Measurements from ENCODE around the gene CCN5.

Gene CCN5

DNA sequence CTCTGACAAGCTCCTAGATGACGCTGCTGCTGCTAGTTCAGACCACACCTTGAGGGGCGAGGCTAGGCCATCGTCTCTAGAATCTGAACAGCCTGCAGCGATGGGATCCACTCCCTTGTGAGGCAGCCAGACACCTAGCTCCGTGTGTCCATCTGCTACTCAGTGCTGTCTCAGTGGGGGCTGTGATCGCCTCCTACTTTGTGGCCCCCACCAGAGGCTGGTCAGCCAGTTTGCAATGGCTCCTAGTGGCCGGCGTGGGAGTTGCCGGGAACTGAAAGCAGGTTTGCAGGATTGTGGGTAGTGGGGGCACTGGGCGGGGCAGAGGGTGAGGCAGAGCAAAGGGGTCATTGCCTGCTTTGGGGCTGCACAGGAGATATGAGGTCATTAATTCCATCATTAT is 2.8 kb downstream of the CCN5 start:
- no peak for DNase-seq

DNA sequence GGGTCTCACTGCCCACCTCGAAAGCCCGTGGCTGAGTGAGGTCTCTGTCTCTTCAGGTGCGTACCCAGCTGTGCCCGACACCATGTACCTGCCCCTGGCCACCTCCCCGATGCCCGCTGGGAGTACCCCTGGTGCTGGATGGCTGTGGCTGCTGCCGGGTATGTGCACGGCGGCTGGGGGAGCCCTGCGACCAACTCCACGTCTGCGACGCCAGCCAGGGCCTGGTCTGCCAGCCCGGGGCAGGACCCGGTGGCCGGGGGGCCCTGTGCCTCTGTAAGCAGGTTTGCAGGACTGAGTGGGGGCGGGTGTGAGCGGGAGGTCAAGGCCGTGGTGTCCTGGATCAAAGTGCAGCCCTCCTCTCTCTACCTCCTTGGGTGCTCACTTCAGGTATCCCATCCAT is 4.7 kb downstream of the CCN5 start:
- DNase-seq = no peak

- no peak for DNase-seq
These were observed 5.4 kb downstream of the CCN5 start for GRCh38 chr20:44720621-44720996.

DNA sequence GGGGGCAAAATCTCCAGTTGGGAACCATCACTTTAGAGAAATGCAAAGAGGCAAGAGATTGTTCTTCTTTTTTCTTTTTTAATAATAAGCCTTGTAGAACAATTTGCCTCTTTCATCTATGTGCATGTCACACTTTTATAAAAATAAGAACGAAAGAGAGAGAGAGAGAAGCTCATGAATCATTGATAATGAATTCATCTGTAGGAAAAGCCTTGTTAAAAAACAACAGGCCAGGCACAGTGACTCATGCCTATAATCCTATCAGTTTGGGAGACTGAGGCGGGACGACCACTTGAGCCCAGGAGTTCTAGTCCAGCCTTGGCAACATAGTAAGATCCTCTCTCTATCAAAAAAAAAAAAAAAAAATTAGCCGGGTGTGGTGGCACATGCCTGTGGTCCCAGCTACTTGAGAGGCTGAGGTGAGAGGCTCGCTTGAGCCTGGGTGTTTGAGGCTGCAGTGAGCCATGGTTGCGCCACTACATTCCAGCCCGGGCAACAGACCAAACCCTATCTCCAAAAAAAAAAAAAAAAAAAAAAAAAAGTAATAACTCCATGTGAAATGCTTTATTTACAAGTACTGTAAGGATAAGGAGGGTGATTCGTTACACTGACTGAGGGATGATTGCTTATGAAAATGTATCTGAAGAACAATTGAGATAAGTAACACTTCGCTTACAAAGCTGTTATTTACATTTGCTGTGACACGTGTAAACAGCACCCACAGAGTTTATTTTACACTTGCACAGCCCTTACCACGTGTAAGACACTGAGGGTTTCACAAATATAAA is 6.0 kb downstream of the CCN5 start:
- DNase-seq = peak in 1 of 3 experiments; percentile 17

DNA sequence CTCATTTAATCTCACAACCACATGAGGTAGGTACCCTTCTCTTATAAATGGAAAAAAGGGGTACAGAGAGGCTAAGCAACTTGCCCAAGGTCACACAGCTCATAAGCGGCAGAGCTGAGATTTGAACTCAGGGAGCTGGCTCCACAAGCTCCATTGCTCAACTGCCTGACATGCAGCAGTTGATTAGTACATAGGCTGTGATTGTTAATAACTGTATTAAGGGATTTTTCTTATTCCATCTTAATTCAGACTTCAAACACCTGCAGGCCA is 6.6 kb downstream of the CCN5 start:
- no peak for DNase-seq

GRCh38 chr20:44722990-44723389 is 7.8 kb downstream of the CCN5 start:
- no peak for DNase-seq

- DNase-seq = no peak
These were observed 8.2 kb downstream of the CCN5 start for GRCh38 chr20:44723391-44723790.

- DNase-seq = no peak
These were observed 8.7 kb downstream of the CCN5 start for GRCh38 chr20:44723798-44724362.

DNA sequence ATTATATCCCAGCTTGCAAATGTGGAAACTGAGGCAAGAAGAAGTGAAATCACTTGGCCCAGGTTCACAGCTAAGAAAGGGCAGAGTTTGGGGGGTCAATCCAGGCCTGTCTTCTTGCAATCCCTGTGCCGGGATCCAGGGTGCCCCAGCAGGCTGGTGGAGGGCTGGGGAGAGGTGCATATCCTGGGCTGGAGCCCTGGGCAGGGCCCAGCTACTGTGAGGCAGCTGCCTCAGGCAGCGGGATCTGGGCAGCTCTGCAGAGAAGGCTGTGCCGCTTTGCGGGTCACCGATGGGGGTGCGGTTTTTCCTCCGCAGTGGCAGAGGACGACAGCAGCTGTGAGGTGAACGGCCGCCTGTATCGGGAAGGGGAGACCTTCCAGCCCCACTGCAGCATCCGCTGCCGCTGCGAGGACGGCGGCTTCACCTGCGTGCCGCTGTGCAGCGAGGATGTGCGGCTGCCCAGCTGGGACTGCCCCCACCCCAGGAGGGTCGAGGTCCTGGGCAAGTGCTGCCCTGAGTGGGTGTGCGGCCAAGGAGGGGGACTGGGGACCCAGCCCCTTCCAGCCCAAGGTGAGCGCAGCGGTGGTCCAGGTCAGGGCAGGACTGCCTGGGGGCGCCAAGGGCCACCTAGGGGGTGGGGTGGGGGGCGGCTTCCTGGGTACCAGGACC is 9.4 kb downstream of the CCN5 start:
- DNase-seq = no peak

DNA sequence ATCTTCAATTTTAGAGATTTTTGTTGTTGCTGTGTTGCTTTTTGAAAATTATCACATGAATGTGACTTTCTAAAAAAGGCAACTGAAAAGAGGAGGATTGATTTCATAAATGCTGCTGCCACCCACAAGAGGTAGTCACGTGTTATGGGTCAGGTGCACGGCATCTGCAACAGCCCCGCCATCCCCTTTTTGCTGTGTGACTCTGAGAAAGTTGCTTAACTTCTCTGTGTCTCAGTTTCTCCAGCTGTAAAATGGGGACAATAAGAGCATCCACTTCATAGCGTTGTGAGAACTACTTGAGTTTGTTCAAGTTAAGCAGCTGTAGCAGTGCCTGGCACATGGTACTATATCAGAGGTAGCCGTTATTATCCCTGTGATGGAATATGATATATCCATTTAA is 10.7 kb downstream of the CCN5 start:
- DNase-seq = no peak

DNA sequence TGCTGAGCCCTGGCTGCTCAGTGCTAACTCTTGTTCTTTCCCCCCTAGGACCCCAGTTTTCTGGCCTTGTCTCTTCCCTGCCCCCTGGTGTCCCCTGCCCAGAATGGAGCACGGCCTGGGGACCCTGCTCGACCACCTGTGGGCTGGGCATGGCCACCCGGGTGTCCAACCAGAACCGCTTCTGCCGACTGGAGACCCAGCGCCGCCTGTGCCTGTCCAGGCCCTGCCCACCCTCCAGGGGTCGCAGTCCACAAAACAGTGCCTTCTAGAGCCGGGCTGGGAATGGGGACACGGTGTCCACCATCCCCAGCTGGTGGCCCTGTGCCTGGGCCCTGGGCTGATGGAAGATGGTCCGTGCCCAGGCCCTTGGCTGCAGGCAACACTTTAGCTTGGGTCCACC is 11.9 kb downstream of the CCN5 start:
- DNase-seq = no peak

- no peak for DNase-seq
These were observed 12.5 kb downstream of the CCN5 start for GRCh38 chr20:44727651-44728050.

- DNase-seq = peak; percentile 10 to 90 (median 82)
These were observed 13.8 kb downstream of the CCN5 start for GRCh38 chr20:44728801-44729443.

DNA sequence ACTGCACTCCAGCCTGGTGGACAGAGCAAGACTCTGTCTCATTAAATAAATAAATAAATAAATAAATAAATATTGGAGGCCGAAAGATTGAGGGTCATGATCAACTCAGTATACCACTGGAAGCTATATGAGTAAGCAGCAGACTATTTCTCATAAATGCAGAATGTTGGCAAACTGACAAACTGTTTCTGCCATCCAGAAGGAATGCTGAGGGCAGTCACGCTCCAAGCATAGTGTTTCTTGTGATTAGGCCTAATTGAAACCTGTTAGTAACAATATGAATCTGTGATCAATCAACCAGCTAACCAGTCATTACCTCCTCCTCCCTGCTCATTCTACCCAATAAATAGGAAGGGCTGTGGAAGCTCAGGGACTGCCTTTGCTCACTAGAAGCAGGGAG is 15.3 kb downstream of the CCN5 start:
- no peak for DNase-seq

DNA sequence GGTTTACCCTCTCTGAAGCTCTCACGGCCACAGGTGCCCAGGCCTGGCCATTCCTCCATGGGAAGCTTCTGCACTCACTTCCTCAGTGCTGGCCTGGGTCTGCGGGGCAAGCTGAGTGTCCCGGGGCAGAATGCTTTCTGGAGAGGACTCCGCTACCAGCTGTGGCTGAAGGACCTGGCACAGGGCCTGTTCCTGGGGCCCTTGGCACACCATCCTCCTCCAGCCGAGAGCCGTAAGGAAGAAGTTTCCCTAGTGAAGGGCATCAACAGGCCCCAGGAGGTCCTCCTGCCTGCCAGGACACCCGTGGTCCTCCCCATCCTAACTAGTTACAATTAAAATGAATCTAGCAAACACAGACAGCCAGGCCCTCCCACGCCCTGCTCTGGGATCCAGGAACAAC is 16.5 kb downstream of the CCN5 start:
- DNase-seq = no peak

DNA sequence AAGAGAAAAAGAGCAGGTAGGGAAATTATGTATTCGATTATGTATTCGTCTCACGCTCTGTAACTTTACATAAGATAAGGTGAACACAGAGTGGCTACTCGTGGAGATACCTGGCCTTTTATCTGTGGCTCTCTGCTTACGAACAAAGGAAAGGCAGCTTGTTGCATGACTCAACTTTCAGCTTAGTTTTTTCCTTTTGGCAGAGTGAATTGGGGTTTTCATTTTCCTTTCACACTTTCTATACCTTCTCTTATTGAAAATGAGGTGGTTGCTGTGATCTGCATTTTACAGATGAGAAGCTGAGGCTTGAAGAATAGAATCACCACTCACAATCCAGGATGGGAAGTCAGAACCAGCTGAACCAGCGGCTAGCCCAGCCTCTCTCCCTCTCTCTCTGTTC is 17.2 kb downstream of the CCN5 start:
- no peak for DNase-seq

- peak; percentile 22 to 68 (median 29) for DNase-seq
These were observed 18.3 kb downstream of the CCN5 start for GRCh38 chr20:44733341-44734069.

GRCh38 chr20:44734938-44735337 is 19.8 kb downstream of the CCN5 start:
- no peak for DNase-seq

DNA sequence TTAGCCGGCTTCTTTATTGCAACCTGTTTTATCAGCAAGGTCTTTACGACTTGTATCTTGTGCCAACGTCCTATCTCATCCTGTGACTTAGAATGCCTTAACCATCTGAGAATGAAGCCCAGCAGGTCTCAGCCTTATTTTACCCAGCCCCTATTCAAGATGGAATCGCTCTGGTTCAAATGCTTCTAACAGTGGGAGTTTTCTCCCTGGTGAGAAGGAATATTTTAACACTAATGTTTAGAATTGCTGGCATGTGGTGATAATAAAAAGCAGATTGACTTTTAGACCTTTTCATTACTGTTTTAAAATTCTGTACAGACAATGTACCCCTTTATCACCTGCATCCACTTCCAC is 20.6 kb downstream of the CCN5 start:
- no peak for DNase-seq

DNA sequence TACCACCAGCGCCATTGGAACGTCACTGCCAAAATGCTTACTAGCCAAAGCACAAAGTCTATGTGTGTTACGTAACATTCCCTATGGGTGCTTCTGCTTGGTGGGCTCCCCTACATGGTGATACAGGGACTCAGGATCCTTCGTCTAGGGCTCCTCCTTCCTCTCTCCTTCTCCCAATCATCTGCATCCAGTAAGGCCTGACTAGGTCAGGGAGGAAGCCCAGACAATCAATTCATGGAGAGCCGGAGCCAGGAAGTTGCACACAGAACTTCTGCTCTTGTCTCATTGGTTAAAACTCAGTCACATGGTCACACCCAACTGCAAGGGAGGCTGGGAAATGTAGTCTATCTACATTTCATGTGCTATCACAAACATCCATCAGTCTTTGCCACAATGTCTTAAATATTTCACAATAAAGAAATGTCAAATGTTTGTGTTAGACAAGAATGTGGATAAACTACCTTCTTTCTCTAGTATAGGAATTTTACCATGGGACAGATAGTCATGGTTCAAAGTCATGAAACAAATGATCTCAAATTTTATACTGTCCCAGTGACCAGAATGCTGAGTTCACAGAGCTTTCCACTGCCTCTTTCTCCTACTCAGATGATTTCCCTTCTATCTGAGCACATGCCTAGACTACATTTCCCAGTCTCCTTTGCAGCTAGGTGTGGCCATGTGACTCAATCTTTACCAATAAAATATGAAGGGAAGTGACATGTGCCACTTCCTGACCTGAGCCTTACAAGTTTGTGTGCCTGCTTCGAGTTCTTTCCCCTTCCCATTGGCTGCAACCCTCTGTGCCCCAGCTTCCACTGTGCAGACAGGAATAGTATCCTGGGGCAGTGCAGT is 21.2 kb downstream of the CCN5 start:
- DNase-seq = peak; percentile 5 to 46 (median 9)

GRCh38 chr20:44737116-44737515 is 21.9 kb downstream of the CCN5 start:
- no peak for DNase-seq

DNA sequence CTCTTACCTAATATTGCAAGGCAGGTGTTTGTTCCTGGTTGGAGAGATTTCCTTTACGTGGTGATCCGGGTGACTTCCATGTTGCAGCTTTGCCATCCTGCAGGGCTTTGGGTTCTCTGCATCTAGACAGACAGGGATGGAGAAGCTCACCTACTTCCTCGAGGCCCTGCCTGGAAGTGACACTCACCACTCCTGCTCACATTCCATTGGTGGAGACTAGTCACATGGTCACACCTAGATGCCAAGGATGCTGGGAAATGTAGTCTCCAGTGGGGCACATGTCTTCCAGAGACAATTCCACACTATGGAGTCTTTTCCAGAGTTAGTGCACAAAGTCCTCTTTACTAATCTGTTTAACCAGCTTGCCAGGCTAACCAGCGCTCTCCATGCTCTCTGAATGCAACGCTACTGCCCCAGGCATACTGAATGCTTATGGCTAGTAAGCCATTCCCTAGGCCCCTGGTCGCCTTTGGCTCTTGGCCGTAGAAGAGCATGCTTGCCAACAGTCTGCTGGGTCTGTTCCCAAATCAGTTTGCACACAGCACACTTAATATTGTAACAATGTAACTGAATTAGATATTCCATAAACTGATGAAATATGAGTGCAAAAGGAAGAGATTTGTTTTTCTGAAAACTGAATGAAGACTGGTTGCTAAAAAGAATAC is 23.8 kb downstream of the CCN5 start:
- DNase-seq = peak; percentile 62 to 87 (median 66)
